ENCODE results near the gene DSCAM. TPM values are rescaled to one million over a fixed set of nuclear protein-coding genes. Genes with fewer than 3 reads are reported as not detected.

The DSCAM gene
- total and polyA plus RNA-seq, 10 donors = 0.02 to 2.7 (median 2.0) TPM

- Histone ChIP-seq H3K4me1 (no peaks in the 10 kb centered on the region), H3K9me3 (peaks cover 0 to 27% (median 0%) of the 10 kb centered on the region in 8 donors), H3K4me3 (no peak overlapping the region), H3K36me3 (no peaks in the 10 kb centered on the region), H3K27me3 (replicated peaks in 1 of 7) (no peaks in the 10 kb centered on the region), H3K27ac (no peak overlapping the region)
- intact Hi-C loops (cut with DNase I; ENCODE audit: low total_unique reads) = no loop called here
- 64 to 76% (median 67%) methylated on average over 2 to 3 of the region's 3 CpGs for WGBS, 5 donors
- TF ChIP-seq POLR2A (IDR thresholded peaks at IDR 0.05) (no peak), POLR2AphosphoS5 (IDR thresholded peaks at IDR 0.05) (no peak), CTCF (IDR thresholded peaks at IDR 0.05 in 8 of 11, conservative IDR thresholded peaks at IDR 0.05 in 3 of 11) (no peak)
- no peak for DNase-seq
These were observed 880.2 kb downstream of the DSCAM start for GRCh38 chr21:39966786-39967185.

GRCh38 chr21:39965026-39965425 lies 881.9 kb downstream of the DSCAM start:
- Histone ChIP-seq H3K4me3 (no peak overlapping the region), H3K27me3 (replicated peaks in 1 of 7) (no peaks in the 10 kb centered on the region), H3K4me1 (no peaks in the 10 kb centered on the region), H3K36me3 (no peaks in the 10 kb centered on the region), H3K27ac (no peak overlapping the region), H3K9me3 (peaks cover 0 to 45% (median 13%) of the 10 kb centered on the region in 8 donors)
- intact Hi-C loops (cut with DNase I; ENCODE audit: low total_unique reads) = no loop called here
- 36 to 98% (median 96%) methylated on average over 1 of the region's 1 CpG for WGBS, 5 donors
- no peak for TF ChIP-seq CTCF (IDR thresholded peaks at IDR 0.05 in 8 of 11, conservative IDR thresholded peaks at IDR 0.05 in 3 of 11)
- TF ChIP-seq POLR2A (IDR thresholded peaks at IDR 0.05) = no peak
- no peak for TF ChIP-seq POLR2AphosphoS5 (IDR thresholded peaks at IDR 0.05)
- DNase-seq = no peak

- Histone ChIP-seq H3K36me3 (no peaks in the 10 kb centered on the region), H3K4me3 (no peak overlapping the region), H3K27ac (no peak overlapping the region), H3K9me3 (peaks cover 4 to 43% (median 17%) of the 10 kb centered on the region in 8 donors), H3K27me3 (replicated peaks in 1 of 7) (no peaks in the 10 kb centered on the region), H3K4me1 (no peaks in the 10 kb centered on the region)
- WGBS, 5 donors = 58 to 87% (median 66%) methylated on average over 1 of the region's 1 CpG
- no peak for TF ChIP-seq POLR2AphosphoS5 (IDR thresholded peaks at IDR 0.05)
- no peak for TF ChIP-seq CTCF (IDR thresholded peaks at IDR 0.05 in 8 of 11, conservative IDR thresholded peaks at IDR 0.05 in 3 of 11)
- no peak for TF ChIP-seq POLR2A (IDR thresholded peaks at IDR 0.05)
- DNase-seq = no peak
- intact Hi-C loops (cut with DNase I; ENCODE audit: low total_unique reads) = no loop called here
These were observed 885.7 kb downstream of the DSCAM start for GRCh38 chr21:39961251-39961650.

Small RNAs within 50 kb of the gene (microRNA-seq; reads per million reads assigned to microRNA genes)
- gene MIR4760 = 0.28 to 0.36 (median 0.35) reads per million in 3 donors

Small RNAs within 50 kb of the gene (small RNA-seq; reads per million reads assigned to genes)
- gene MIR4760 (0 reads per million in 4 donors), gene RF00432 (0 reads per million in 4 donors)

Measured in spleen (tissue), 11 donors.